Kidney capillary endothelial cell (primary cell): ENCODE results near the gene SLC22A12.

Experiments used
- DNase-seq: peaks from one replicate; pipeline ENCODE4 v3.0.0-alpha.2; 2018; ENCODE audit warnings: low spot score

The SLC22A12 gene

DNA sequence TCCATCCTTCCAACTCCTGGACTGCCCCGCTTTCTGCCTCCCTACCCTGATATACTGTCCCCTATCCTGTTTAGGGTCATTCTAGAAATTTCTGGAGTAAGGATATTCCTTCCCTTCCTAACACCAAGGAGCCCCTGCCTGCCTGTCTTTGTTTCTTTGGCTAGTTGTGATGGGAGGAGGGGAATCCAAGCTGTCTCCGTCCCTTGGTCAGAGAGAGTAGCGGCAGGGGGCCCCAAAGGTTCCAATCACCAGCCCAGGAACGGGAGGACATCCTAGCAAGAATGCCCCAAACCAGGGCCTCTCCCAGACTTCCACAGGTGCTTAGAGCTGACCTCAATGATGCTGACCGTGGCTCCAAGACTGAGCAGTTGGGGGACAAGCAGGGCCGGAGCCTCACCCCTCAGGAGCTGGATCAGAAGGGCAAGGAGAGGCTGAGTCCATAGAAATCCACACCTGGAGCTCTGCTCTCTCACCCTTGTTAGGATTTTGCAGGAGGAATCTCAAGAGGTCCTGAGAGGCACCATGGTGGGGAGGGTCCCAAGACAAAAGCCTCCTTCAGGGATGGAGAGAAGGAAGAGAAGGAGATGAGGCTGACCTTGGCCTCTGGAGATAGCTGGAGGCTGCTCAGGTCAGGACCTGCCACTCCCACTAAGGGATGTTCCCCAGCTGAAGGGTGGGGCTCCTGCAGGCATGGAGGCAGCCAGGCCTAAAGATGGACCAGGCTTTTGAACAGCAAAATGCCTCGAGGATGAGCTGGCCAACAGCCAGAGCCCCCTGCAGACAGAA, 13.6 kb downstream of the SLC22A12 start:
- DNase-seq, result no peak

DNA sequence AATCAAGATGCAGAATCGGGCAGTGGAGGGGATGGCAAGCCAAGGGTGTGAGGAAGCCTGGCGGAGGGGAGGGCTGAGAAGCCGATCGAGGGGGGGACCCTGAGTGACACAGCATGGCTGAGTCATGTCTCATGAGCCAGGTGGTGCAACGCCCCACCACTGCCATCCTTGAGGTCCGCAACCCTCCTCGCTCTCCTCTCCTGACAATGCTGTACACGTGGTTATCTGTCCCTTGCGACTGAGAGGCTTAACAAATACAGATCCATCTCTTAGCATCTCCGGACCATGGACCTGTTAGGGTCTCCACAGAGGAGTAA, 14.2 kb downstream of the SLC22A12 start:
- no peak for DNase-seq

DNA sequence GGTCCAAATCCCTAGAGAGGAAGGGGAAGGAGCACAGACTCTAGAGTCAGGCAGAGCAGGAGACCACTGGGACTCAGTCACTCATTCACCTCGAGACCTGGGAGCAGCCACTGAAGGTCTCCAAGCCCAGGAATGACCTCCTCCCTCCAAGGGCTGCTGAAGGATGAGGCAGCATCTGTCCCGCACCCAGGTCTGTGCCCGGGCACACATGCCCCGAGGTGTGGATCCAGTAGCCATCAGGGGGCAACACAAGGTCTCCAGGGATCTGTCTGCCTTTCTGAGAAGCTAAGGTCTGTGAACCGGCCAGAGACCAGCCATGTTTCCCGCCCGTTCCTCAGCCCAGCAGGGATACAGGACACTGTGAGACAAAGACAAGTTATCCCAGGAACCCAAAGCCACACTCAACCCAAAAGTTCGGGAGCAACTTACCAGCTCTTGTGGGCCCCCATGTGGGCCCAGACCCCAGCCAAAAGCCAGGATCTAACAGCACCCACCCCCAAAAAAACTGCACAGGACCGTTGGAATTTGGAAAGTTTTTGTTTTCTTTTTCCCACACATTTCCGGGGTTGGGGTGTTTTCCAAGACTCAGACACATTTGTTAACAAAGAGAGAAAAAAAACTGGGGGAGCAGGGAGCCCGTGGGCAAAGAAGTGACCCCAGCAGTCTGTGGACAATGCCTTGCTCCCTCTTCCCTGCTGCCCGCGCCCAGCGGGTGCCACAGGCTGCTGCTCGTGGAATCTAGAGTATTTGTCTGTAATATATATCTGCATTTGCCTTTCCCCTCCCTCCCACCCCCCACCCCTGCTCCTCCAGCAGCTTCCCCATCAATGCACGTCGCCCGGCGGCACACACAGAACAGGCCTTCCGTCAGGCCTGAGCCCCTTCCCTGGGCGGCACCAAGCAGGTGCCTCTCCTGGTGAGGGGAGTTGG, 14.9 kb downstream of the SLC22A12 start:
- DNase-seq, result no peak

DNA sequence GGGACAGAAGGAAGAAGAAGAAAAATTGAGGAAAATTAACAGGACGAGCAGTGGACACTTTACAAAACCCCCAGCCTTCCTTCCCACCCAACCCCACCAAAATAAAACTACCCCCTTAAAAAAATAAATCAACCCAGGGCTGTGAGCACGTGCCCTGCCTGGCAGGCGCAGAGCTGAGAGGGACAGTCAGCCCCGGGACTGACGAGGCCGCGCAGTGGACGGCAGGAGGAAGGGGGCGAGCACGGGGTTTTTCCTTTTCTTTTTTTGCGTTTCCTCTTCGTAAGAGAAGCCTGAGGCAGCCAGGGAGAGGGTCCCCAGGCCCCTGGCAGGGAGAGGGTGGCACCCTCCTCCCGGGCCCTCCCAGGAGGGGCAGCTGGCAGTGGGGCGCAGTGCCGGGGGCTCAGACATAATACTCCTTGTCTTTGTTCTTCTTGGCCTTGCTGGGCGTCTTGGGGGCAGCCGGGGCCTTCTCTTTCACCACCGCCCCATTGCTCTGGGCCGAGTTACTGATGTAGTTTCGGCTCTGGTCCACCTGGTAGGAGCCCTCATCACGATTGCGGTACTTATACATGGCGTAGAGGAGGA, 15.9 kb downstream of the SLC22A12 start:
- DNase-seq, result no peak

DNA sequence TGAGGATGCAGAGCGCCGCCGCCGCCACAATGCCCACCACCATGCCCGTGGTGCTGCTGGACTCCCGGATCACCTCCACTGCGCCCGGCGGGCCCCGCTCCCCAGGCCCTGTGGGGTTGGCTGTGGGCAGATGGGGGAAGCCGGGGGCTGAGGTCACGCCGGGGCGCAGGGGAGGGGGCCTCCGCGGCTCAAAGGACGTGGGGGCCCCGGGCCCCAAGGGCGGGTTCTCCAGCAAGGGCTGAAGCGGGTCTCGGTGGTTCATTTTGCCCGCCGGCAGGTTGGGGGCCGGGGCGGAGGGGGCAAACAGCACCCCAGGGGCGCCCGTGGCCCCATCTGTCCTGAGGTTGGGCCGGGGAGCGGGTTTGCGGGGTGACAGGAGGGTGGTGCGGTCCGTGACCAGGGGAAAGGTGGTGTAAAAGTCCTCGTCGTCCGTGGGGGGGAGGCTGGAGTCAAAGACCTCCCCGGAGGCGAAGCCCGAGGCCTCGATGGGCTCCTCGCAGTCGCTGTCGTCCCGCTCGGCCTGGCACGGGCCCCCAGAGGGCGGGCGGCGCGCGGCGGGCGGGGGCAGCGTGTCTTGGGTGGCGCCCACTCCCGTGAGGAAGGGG, 16.5 kb downstream of the SLC22A12 start:
- no peak for DNase-seq

DNA sequence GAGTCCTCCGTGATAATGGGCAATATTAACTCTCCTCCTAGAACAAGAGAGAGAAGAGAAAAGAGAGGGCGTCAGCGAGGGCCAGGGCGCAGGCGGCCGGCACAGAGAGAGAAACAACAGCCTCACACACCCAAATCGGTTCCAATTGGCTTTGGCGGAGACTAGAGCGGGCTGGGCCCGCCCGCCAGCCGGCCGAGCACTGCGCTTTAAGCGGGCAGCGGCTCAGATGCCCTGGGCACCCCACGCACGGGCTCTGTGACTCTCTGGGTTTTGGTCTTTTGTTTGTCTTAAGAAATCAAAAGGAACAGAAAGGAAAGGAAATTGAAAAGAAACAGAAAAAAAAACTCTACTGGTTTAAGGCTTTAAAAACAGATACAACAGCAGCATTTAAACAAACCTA, 17.0 kb downstream of the SLC22A12 start:
- no peak for DNase-seq

DNA sequence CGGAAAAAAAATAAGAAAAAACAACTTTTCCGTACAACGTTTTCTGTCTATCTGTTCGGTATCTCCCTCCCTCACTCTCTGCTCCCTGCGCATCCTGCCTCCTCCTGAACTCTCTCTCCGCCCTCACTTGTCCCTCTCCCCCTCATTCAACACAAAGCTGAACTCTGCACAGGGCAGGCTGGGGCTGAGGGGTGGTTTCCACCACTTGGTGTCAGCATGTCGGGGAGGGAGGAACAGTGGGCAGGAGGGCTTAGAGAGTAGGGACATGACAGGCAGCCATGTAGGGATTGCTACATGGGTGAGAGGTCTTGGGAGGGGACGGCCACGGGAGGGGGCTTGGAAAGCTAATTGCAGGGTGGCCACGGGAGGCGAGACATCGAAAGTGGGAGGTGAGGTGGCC, 17.6 kb downstream of the SLC22A12 start:
- DNase-seq, result no peak

DNA sequence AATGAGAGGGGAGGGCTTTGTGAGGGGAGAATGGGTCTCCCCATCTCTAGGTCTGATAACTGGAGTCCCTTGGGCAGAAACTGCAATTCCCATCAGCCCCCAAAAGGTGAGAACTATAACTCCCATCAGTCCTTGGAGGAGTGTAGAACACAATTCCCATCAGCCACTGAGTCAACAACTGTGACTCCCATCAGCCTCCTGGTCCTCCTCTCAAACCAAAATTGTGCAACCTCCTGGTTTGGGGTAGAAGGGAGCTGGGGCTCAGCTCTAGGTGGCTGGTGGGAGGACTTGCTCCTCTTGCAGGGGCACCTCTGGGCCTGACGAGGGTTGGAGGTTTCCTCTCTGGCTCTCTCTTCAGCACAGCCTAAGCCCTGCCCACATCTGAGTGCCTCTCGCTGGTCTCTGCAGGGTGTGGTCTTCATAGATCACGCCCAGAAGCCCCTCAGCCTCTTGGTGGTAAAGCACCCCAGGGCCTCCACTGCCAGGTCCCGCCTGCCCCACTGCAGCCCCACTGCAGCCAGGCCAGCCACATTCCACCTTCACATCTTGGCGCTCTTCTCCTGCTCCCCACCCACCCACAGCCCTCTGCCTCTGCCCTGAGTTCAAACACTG, 18.5 kb downstream of the SLC22A12 start:
- no peak for DNase-seq

DNA sequence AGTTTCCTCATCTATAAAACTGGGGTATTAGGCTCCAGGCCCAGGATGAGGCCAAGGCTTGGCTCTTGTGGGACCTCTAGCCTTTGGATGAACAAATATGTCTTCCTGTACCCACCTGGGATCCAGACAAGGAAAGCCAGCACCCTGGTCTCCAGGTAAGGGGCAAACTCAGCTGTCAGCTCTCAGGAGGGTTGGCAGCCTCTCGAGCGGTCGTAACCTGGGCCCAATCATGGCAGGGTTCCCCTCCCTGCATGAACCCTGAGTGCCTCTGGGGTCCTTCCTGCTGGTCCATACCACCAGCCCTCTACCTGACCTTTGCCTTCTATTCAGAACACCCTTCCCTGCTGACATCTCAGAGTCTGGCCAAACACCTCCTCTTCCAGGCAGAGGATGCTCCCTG, 19.6 kb downstream of the SLC22A12 start:
- DNase-seq, result no peak

DNA sequence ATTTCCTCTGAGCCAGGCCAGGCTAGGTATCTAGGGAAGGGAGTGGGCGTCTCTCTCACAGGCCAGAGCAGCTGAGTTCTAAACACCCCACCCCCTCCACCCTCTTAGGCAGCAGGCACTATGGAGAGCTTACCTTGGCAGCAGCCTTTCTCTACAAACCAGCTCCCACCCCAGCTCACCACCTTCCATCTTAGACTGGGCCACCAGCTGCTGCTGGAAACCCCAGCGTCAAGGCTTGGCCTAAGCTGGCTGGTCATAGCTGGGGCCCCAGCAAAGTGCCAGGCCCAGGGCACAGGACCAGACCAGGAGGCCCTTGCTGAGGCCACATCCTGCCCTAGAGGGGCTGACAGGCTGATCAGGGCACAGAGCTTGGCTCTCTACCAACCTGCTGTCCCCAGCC, 20.2 kb downstream of the SLC22A12 start:
- DNase-seq, result no peak

DNA sequence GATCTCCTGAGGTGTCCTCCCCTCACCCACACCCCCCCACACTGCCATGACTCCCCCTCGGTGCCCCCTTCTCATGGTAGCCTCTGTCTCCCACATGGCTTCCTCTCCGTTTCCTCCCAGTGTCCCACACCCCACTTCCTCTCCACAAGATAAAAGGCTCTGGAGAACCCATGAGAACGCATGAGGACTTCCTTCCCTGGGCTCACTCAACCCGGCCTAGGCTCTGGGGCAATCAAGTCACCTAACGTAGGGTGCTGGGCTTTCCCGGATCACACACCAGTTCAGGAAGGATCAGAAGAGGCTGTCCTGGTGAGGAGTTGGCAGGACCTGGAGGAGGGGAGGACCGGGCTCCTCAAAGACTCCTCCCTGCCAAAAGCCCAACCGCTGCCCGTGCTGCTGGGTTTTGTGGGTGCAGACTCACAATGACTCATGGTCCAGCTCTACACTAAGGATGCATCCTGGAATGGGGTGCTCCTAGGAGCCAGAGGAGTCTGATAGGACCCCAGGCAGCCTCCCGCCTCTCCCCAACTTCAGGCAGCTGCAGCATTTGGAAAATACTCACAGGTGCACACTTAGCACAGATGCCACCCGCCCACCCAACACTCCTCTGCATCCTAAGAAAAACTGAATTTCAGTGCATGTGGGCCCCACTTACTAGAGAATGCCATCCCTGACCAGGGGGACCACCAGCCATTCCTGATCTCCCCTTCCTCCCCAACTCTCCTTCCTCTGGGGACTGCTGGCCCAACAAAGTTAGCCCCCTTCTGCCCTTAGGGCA, 21.0 kb downstream of the SLC22A12 start:
- no peak for DNase-seq

DNA sequence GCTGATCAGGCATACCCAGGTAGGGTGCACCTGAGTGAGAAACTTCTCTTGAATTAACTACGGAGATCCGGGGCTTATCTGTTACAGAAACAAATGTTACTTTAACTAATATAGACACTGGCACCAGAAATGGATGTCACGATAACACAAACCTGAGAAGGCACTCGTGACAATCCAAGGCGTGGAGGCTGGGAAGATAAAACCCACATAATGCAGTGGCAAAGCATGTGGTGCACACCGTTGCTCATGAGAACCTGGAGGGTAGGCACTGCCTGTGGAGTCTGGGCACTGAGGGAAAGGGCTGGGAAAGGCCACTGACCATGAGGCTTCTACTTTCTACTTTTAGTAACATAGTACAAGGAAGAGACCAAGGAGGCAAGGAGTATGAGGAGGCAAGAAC, 22.6 kb downstream of the SLC22A12 start:
- DNase-seq, result no peak

DNA sequence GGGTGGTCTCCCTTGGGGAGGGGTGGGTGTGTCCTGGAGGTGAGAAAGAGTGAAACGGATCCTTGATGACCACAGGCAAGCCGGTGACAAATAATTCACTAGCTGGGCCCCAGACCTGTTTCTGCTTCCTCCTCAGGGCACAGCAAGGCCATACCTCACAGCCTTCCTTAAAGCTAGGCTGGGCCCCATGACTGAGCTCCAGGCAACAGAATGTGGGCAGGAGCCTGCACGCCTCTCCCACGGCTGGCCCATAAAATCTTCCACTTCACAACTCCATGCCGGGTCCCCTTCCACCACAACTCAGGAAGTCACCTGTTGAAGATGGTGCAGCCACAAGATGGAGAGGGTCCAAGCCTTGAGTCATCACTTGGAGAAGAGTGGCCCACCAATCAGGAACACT, 23.9 kb downstream of the SLC22A12 start:
- DNase-seq, result no peak

DNA sequence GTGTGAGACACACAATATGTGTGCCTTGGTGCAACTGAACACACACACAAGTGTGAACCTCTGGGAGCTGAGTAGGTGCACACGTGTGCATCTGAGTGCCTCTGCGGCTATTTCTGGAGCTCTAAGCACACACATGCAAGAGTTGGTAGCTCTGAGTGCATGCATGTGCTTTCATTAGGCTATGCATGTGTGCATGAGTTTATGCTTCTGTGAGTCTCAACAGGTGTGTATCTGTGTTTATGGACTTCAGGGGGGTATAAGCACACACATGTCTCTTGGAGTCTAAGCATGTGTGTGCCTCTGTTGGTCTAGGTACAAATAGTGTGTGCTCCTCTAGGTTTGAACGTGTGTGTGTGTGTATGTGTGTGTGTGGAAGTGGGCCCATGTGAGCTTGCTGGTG, 25.8 kb downstream of the SLC22A12 start:
- no peak for DNase-seq

DNA sequence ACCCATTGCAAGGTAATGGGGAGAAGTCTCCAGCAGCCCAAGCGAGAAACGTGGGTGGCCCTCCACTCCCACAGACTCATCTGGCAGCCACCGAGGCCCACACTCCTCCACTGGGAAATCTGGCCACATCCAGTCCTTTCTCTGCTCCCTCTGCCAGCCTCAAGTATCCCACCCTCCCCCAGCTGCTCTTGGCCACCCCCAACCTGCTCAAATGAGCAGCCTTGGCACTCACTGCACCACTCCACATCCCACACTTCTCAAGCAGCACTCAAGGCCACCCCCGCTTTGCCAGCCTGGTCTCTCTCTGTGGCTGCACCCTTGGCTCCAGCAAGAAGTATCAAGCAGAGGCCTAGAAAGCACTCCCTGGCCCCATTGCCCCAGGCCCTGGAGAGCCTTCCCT, 28.2 kb downstream of the SLC22A12 start:
- no peak for DNase-seq

DNA sequence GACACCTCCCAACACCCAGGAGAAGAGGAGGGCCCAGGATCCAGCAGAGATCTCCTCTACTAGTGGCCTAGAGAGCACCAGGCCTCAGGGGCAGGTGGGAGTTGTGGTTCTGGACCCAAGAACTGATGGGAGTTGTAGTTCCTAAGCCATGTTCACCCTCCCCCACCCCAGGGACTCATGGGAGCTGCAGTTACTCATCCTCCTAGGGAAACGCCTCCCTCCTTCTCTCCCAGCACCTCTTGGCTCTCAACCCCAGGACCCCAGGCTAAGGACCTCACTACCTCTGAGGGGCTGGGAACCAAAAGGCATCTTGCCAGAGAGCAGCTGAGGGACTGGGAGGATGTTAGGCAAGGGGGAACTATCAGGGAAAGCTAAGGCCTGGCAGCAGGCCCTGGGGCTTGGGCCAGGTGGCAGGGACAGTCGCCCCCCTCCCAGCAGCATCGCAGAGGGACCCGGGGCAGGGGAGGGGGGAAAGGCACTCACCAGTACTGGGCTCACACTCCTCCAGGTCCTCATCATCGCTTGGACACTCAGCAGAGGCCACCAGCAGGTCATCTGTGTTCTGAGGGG, 28.9 kb downstream of the SLC22A12 start:
- DNase-seq, result no peak

DNA sequence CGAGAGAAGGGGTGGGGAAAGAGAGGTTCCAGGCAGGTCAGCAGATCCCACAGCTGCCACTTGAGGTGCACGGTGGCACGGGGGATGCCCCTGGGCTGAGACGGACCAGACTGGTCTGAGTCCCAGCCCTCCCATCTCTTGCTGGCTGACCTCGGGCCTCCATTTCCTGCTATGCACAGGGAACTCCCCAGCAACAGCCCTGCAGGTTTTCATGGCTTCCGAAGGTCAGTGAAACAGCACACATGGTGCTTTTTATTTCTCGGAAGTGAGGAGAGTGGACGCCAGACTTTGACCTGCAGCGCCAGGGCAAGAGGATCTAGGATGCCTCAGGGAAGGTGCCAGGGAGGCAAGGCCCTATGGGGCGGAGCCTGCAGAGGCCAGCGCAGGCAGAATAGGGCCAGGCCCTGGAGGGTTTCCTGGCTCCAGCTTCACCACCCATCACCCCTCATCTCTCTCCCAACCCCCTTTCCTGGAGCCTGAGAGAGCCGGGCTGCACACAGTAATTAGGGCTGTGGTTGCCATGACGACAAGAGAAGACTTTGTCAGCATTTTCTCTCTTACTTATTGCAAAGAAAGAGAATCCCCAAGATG, 29.5 kb downstream of the SLC22A12 start:
- DNase-seq, result no peak

DNA sequence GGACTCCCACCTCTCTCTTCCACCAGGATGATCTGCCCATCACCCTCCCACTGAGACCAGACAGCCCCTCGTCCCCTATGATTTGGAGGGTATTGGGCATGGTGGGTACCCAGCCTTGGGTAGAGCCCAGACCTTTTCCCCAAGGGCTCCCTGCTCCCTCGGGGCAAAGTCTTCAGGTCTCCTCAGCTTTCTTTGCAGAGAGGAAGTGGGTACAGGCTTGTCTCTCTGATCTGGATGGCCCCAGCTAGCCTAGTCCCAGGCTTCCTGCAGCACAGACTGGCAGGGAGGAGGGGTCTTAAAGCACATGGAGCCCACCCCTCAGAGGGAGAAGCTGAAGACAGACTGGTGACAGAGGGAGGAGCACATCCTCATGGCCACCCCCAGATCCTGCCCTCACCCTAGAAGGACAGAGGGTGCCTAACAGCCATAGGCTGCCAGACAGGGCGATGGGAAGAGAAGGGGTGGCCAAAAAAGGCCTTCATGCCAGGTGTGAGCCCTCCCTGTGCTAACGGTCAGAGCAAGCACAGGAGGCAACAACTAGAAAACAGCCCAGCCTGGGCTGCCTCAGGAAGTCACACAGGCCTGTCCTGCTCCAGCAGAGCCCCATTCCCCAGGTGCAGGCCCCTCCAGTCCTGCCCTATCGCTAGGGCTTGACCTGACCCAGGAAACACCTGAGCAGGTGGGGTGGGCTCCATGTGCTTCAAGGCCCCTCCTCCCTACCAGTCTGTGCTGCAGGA, 30.4 kb downstream of the SLC22A12 start:
- DNase-seq, result no peak

DNA sequence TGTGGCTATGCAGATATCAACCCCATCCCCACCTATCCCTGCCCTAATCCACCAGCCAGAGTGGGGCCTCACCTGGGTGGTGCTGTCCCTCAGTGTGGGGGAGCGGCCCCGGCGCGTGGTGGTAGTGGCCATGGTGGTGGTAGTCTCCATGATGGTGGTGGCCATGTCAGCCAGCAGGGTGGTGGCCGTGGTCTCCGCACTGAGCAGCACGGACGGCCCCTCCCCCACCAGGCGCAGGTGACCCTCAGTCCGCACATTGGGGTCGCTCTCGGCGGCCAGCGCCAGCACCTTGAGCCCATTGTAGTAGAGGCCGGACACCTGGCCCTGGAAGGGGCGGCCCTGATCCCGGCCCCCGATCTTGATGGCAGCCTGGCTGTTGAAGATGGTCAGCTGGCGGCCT, 31.7 kb downstream of the SLC22A12 start:
- DNase-seq, result no peak

DNA sequence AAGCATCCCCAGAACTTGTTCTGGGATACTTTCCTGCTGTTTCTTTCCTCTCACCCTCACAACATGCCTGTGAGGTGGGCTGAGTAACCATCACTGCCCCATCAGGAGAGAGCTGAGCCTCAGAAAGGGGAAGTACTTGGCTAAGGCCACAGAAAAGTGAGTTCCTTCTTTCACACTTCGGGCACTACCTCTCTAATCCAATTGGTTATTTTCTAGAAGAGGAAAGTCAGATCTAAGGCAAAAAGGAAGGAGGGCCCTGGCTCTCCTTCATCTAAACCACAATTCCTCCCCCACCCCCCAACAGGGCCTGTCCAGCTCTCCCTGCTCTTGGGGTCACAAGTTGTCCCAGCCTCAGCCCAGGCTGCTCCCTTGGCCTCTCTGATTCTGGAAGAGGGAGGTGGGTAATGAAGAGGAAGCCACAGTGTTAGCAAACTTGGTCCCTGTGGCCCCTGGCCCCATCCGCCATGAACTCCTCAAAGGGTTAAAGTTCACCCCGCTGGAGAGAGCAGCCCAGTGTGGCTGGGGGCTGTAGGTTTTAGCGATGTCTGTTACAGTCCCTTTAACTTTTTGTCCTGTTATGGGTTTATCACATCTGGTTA, 34.0 kb downstream of the SLC22A12 start:
- DNase-seq, result no peak
